Measurements from ENCODE around the gene SMIM15. TPM values are rescaled to one million over a fixed set of nuclear protein-coding genes. Genes with fewer than 3 reads are reported as not detected.
A peak's percentile ranks its signal among the peaks of the same experiment; 100 is the strongest.

SMIM15 gene
- total and polyA plus RNA-seq, 10 of the 15 experiments (the other 5 are each of a cell fraction or from before 2014, with no cell fraction given) = 13.8 to 83.3 (median 53.9) TPM

DNA sequence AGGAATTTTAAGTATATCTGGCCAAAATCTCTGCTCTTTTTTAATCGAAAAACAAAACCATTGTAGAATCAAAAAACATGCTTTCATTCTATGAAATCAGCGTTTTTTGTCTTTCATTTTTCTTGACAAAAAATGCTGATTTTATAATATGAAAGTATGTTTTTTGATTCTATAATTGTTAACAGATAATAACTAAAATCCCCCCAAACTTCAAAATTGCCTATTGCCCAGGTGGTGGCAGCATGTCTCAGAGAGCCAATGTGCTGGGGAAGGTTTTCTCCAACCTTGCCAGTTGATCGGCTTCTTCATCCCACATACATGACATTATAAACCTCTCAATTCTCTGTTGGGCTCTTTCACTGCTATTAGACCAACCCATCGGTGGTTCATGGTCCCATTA, 5.1 kb upstream of the SMIM15 start:
- POLR2A ChIA-PET = interaction anchor here (0.6 kb wide), 1 partner anchor 241 kb away, joined by 3 read pairs; no protein-coding TSS in a partner anchor
- SMC1A ChIA-PET (ENCODE audit: uncharacterized antibody, unreplicated experiment) = interaction anchor here (1.0 to 3.1 kb wide), 5 partner anchors 9 to 34 kb away, joined by 3 to 16 read pairs (median 4); no protein-coding TSS in a partner anchor
- Histone ChIP-seq H3K79me2 (ENCODE audit: control insufficient read depth, insufficient read depth, low read length) (peaks cover 18% of the 10 kb centered on the region), H3K4me1 (ENCODE audit: control insufficient read depth, insufficient read depth, low read length) (no peaks in the 10 kb centered on the region; the same call in 1 of the 2 replicates), H4K20me1 (ENCODE audit: control insufficient read depth, insufficient read depth) (no peaks in the 10 kb centered on the region), H3K36me3 (ENCODE audit: control insufficient read depth in 2 of 2, insufficient read depth in 2 of 2, low read length in 1 of 2) (no peaks in the 10 kb centered on the region), H3K9me3 (replicated peaks; ENCODE audit: control insufficient read depth, insufficient read depth, low read length) (no peaks in the 10 kb centered on the region; the same call in 2 of the 3 replicates), H3K4me2 (ENCODE audit: control insufficient read depth, insufficient read depth) (no peak overlapping the region), H3K27ac (ENCODE audit: control insufficient read depth, insufficient read depth) (no peak overlapping the region), H3K27me3 (replicated peaks in 1 of 2; ENCODE audit: control insufficient read depth in 2 of 2, insufficient read depth in 2 of 2, low read length in 1 of 2) (no peaks in the 10 kb centered on the region), H3K4me3 (no peak overlapping the region), H3K9ac (ENCODE audit: control insufficient read depth, insufficient read depth, low read length) (no peak overlapping the region), H2AFZ (ENCODE audit: control insufficient read depth, low read depth, low read length) (no peak overlapping the region)
- DNase-seq (ENCODE audit: low read depth, low spot score) = no peak
- BruUV-seq (replicated peaks) = no TSS peak
- peak; percentile 33 for ATAC-seq
- in situ Hi-C loops (cut with MboI) = loop anchor here (10.0 kb wide), 1 partner anchor 157 kb away; no protein-coding TSS in a partner anchor
- RAD21 ChIA-PET (ENCODE audit: unreplicated experiment) = interaction anchor here (0.8 to 1.4 kb wide), 3 partner anchors 9 to 240 kb away, joined by 3 to 5 read pairs (median 4); no protein-coding TSS in a partner anchor
- WGBS (ENCODE audit: insufficient coverage, insufficient replicate concordance, low lambda C conversion rate, missing lambda C conversion rate) = 29% methylated on average over 4 of the region's 4 CpGs
- no peak for FAIRE-seq
- TF ChIP-seq SUZ12 (IDR thresholded peaks at IDR 0.05; ENCODE audit: unreplicated experiment) = no peak
- peak; percentile 84 for TF ChIP-seq RAD21 (IDR thresholded peaks at IDR 0.05; ENCODE audit: insufficient read depth, low read depth, low read length)
- no peak for TF ChIP-seq PAX5 (IDR thresholded peaks at IDR 0.05; ENCODE audit: borderline replicate concordance, low read depth, low read length)
- TF ChIP-seq SMC3 (IDR thresholded peaks at IDR 0.05; ENCODE audit: borderline replicate concordance, low read length) = peak; percentile 68; the same call in 1 of the 2 replicates
- TF ChIP-seq, protein P1, sequence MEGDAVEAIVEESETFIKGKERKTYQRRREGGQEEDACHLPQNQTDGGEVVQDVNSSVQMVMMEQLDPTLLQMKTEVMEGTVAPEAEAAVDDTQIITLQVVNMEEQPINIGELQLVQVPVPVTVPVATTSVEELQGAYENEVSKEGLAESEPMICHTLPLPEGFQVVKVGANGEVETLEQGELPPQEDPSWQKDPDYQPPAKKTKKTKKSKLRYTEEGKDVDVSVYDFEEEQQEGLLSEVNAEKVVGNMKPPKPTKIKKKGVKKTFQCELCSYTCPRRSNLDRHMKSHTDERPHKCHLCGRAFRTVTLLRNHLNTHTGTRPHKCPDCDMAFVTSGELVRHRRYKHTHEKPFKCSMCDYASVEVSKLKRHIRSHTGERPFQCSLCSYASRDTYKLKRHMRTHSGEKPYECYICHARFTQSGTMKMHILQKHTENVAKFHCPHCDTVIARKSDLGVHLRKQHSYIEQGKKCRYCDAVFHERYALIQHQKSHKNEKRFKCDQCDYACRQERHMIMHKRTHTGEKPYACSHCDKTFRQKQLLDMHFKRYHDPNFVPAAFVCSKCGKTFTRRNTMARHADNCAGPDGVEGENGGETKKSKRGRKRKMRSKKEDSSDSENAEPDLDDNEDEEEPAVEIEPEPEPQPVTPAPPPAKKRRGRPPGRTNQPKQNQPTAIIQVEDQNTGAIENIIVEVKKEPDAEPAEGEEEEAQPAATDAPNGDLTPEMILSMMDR (IDR thresholded peaks at IDR 0.05 in 2 of 3, conservative IDR thresholded peaks at IDR 0.05 in 1 of 3; ENCODE audit: control insufficient read depth in 2 of 3, extremely low read depth in 1 of 3, insufficient read depth in 1 of 3, low read depth in 3 of 3, low read length in 3 of 3) = peak; percentile 31 to 73 (median 37); a peak in 5 of 6 replicates
- TF ChIP-seq IKZF2 (IDR thresholded peaks at IDR 0.05) = no peak
- TF ChIP-seq, protein P2, sequence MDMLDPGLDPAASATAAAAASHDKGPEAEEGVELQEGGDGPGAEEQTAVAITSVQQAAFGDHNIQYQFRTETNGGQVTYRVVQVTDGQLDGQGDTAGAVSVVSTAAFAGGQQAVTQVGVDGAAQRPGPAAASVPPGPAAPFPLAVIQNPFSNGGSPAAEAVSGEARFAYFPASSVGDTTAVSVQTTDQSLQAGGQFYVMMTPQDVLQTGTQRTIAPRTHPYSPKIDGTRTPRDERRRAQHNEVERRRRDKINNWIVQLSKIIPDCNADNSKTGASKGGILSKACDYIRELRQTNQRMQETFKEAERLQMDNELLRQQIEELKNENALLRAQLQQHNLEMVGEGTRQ (IDR thresholded peaks at IDR 0.05; ENCODE audit: borderline replicate concordance, low read depth, low read length) = no peak
- intact Hi-C loops (cut with micrococcal nuclease; ENCODE audit: unreplicated experiment) = loop anchor here (2.0 to 10.0 kb wide), 4 partner anchors 367 to 767 kb away; no protein-coding TSS in a partner anchor
- CTCF ChIA-PET = interaction anchor here (1.1 to 2.1 kb wide), 4 partner anchors 15 to 34 kb away, joined by 3 to 8 read pairs (median 5); no protein-coding TSS in a partner anchor

Data from GM12878 (cell line).